ENCODE measurements around the gene ARL4C.

ARL4C gene

GRCh38 chr2:234496835-234497593 lies at the start of gene ARL4C:
Gene ARL4C (minus strand): TSS chr2:234497081. CDS start chr2:234496586, 495 bp downstream.
- no peak for DNase-seq

- peak; percentile 15 for DNase-seq
Measured at GRCh38 chr2:234544659-234545611, 48.1 kb upstream of the ARL4C start.

- no peak for DNase-seq
Measured at GRCh38 chr2:234542742-234543141, 45.9 kb upstream of the ARL4C start.

- DNase-seq: no peak
Measured at GRCh38 chr2:234537929-234538328, 41.0 kb upstream of the ARL4C start.

- no peak for DNase-seq
Measured at GRCh38 chr2:234536178-234536965, 39.5 kb upstream of the ARL4C start.

- DNase-seq: no peak
Measured at GRCh38 chr2:234535464-234535863, 38.6 kb upstream of the ARL4C start.

- DNase-seq: no peak
Measured at GRCh38 chr2:234534515-234534914, 37.6 kb upstream of the ARL4C start.

GRCh38 chr2:234533626-234534025 lies 36.7 kb upstream of the ARL4C start:
- no peak for DNase-seq

GRCh38 chr2:234528410-234529148 lies 31.7 kb upstream of the ARL4C start:
- no peak for DNase-seq

- DNase-seq: no peak
Measured at GRCh38 chr2:234526711-234527110, 29.8 kb upstream of the ARL4C start.

GRCh38 chr2:234521536-234521935 lies 24.7 kb upstream of the ARL4C start:
- no peak for DNase-seq

GRCh38 chr2:234518986-234519642 lies 22.2 kb upstream of the ARL4C start:
- DNase-seq: no peak

- DNase-seq: no peak
Measured at GRCh38 chr2:234517971-234518370, 21.1 kb upstream of the ARL4C start.

- DNase-seq: no peak
Measured at GRCh38 chr2:234514873-234515638, 18.2 kb upstream of the ARL4C start.

GRCh38 chr2:234514099-234514498 lies 17.2 kb upstream of the ARL4C start:
- no peak for DNase-seq

- DNase-seq: no peak
Measured at GRCh38 chr2:234512884-234513669, 16.2 kb upstream of the ARL4C start.

- DNase-seq: no peak
Measured at GRCh38 chr2:234502919-234503285, 6.0 kb upstream of the ARL4C start.

GRCh38 chr2:234502285-234502918 lies 5.5 kb upstream of the ARL4C start:
- DNase-seq: no peak

- no peak for DNase-seq
Measured at GRCh38 chr2:234500394-234501006, 3.6 kb upstream of the ARL4C start.
